Activated T-cell treated with anti-CD3 and anti-CD28 coated beads, Interleukin-2, amount 50 U/mL, for 1 hour (primary cell): ENCODE results near the gene SLC39A11.
"Not testable (repeated sequence)": the region's sequence is repeated elsewhere in the genome, so short reads cannot be mapped to it uniquely, and the experiment has no call there.

Experiments
- DNase-seq: peaks from one replicate; pipeline ENCODE4 v3.0.0-alpha.2; 2020

Gene SLC39A11

DNA sequence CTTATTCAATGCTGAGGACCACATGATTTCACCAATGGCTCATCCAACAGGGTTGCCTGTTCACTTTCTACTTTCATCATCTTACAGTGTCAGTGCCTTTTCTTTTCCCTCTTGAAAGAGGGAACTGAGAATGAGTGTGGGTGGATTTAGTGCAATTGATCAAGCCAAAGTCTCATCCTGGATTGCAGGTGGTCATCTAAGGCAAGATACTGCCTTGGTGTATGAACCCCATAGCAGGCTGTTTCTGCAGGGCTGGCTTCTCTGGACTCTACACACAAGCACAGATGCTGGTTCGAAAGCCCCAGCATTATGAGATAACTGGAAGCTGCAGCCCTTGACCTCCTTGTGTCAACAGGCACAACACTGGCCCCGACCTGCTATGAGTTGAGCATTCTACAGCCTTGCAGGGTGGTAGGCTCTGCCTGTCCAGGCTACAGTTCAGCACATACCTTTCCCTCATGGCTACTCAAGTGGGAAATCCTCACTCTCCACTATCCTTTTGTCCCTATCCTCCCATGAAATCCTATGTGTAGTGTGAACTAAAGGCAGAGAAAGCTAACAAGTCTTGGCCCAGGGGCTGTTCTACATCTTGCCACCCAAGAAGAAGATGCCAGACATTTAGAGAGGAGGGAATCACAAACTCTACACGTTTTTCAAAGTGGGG is 358.7 kb downstream of the SLC39A11 start:
- no peak for DNase-seq

DNA sequence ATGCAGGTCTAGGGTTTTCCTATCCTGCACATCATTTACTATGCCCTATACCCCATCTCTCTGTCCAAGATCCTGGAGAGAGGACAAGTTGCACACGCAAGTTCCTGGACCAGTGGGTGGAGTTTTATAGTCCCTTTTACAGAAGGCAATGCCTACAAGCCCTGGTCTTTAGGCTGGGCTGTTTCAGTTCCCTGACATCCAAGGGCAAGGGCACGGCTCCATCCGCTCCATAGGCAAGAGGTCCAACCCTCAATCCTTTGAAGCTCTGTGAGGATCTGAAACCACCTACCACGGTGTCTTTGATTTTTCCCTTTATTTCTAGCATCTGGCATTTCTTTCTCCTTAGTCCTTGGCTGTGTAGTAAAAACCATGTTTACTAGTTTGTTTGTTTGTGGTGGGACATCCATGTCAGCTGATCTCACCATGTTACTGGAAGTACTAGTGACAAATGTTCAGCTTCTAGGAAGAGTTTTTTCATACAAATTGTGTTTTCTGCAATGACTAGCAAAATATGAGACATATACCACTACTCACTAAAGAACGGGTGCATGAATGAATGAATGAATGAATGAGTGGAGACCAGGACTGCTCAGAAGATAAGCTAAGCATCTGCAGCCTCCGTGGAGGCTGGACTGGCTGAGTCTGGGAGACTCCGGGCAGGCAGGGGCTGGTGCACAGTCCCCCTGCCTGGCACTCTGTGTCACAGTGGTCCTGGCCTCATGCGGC is 359.4 kb downstream of the SLC39A11 start:
- DNase-seq = no peak

DNA sequence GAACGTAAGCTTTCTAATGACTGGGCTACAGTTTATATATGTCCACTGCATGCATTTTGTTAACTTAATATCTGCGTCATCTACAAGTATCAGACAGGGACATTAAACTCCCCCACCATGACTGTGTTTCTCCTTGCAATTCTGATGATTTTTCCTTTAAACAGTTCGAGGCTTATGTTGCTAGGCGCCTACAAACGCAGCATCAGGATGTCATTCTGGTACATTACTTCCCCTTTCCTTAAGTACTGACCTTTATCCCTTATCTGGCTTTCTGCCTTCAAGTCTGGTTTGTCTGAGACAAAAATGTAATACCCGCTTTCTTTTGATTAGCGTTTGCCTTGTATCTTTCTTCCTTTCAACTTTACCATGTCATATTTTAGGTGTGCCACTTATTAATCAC is 362.4 kb downstream of the SLC39A11 start:
- no peak for DNase-seq

DNA sequence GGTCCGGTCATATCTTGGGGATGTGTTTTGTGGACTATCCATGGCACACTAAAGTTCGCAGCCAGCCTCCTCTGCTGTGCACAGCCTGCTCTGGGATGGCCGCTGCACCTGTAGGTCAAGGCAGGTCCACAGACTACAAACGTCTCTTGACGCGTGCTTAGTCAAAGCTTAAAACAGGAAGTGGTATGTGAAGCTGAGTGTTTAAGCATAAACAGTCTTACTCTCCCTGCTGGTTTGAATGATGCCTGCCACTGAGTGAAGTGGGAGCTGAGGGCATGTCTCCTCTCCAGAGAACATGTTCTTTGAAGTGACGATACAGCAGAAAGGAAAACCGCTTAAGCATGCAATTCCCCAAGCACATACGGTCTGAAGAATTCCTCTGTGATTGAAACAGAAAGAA is 365.6 kb downstream of the SLC39A11 start:
- peak; percentile 38 for DNase-seq

DNA sequence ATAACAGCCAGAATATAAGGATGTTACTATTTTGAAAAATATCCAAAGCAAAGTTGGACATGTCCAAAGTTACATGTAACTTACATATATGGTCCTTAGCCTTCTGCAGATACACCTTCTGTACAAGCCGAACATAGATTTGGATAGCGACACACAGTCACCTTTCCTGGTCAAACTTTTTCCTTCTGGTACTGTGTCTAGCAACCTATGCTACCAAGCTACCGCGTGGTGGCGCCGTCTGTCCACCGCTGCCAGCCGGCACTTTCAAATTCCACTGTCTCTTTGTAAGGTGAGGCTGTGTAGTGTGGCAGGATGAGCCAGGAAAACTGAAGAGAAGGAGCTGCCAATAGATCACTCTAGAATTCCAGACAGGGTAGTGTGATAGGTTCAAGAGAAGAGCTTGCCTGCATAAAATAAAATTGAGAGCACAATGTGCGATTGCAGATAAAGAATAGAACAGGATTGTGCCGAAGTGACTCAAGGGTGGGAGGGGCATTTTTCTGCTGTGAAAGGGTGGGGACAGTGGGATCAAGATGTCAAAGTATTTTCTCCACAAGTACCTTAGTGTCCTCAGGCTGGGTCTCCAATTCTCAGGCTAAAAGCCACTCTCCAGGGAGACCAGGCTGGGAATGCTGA is 366.9 kb downstream of the SLC39A11 start:
- peak; percentile 48 for DNase-seq

DNA sequence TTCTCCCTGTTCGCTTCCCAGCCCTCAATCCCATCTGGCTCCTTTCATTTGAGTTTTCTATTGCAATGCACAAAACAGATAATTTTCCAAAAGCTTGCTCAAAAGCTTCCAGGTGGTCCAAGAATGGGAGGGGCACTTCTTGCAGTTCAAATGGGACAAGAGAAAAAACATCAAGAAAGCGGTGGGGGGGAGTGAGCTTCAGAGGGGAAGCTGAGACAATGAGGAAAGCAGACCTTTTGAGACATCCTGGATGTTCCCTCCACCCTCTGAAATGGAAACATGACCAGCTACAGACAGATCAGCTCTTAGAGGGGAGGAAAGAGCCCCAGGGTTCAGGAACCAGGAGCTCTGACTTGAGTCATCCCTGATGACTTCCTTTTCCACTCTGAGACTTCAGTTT is 368.2 kb downstream of the SLC39A11 start:
- no peak for DNase-seq

DNA sequence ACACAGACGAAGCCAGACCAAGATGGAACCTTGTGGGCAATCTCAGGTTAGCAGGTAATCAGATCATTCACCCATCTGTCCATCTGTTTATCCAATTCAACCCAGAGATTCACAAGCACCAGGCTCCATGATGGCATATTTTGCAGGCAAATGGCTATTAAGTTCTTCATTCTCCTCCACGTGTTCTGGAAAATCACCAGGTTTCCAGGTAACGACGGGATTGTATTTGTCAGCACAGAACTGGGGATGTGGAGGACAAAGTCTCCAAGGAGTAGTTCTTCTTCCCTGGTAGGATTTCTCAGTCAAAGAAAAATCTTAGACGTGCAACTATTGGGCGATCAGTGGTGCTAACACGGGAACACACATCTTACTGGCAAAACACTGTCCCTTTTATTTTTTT is 368.8 kb downstream of the SLC39A11 start:
- DNase-seq = no peak

DNA sequence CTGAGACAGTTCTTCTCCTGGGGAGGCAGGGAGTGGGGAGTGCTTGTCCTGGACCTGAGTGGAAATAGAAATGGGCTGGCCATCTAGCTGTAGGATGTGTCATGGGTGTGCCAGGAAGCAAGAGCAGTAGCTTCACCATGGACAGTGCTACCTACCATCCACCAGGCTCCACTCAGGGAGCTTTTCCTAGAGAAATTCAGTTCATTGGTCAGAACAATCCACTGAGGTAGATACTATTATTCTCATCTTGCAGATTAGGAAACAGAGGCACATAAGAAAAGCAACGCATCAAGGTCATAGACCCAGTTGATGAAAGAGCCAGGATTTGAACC is 372.0 kb downstream of the SLC39A11 start:
- no peak for DNase-seq

DNA sequence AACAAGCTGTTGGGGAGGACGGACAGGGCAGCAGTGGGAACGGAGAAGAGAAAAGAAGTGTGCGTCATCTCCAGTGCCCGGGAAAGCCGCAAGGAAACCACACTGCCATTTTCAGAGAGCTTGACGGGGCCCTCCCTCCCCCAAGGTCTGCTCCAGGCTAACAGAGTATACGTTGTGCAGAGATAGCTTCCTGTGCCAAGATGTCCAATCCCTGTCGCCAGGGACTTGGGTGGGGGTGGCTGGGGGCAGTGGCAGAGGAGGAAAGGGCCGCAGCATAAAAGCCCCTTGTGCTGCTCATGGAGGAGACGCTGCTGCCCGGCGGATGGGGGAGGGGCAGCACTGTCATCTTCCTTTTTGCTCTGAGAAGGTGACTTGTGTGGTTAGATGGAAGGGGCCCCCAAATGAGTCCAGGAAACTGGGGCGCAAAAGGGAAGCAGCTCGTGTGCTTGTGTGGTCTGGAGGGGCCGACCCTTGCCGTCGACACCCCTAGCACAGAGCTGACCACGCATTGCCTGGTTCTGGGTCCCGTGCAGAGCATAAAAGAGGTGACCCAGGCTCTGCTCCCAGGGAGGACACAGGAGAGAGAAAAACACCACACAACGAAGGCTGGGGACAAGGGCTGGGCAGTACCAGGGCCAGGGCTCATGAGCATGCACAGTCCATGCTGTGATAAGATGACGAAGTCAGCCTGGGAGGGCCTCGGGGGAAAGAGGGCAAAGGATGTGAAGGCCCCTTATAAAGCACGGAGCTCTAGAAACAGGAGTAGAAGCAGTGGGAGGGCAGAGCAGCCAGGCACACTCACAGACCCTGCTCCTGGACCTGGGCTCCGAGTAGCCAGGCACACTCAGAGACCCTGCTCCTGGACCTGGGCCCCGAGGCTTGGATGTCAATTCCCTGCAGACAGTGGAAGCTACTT is 372.7 kb downstream of the SLC39A11 start:
- peak; percentile 47 for DNase-seq

DNA sequence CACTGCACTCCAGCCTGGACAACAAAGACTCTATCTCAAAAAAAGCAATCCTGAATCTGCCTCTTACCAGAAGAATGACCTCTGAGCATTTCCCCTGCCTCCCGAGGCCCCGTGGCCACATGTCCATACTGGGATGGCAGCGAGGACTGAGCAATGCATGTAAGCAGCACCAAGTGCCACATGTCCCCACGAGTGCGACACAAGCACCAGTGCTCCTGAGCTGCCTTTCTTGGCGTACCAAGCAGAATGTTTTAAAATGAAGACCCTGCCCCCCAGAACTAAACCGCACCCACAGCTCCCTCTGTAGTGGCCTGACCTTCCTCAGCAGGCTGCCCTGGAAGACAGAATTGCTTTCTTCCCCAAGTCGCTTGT is 373.3 kb downstream of the SLC39A11 start:
- DNase-seq = no peak

DNA sequence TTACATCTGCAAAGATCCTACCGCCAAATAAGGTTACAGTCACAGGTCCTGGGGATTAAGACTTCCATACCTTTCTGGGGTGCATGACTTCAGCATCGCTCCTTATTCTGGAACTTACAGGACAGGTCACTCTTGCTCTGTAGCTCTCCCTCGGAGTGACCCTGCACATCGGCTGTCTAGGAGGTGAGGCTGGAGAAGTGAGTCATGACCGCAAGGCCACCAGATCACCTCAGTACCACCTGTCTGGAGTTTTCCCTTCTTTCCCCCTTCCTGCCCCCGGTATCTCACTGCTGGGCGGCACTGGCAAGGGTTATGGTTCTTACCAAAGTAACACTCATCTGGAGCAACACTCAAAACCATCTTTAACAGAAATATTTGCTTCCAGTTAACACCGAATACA is 374.8 kb downstream of the SLC39A11 start:
- DNase-seq = no peak

DNA sequence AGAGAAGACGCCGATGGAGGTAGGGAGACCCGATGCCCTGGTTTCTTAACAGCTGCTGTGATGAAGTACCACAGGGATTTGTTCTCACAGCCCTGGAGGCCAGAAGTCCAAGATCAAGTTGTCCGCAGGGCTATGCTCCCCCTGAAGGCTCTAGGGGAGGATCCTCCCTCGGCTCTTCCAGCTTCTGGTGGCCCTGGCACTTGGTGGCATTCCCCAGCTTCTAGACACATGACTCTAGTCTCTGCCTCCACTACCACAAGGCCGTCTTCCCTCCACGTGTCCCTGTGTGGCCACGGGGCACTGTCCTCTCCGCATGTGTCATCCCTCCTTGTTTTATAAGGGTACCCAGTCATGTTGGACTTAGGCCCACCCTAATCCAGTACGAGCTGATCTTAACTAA is 375.2 kb downstream of the SLC39A11 start:
- no peak for DNase-seq

DNA sequence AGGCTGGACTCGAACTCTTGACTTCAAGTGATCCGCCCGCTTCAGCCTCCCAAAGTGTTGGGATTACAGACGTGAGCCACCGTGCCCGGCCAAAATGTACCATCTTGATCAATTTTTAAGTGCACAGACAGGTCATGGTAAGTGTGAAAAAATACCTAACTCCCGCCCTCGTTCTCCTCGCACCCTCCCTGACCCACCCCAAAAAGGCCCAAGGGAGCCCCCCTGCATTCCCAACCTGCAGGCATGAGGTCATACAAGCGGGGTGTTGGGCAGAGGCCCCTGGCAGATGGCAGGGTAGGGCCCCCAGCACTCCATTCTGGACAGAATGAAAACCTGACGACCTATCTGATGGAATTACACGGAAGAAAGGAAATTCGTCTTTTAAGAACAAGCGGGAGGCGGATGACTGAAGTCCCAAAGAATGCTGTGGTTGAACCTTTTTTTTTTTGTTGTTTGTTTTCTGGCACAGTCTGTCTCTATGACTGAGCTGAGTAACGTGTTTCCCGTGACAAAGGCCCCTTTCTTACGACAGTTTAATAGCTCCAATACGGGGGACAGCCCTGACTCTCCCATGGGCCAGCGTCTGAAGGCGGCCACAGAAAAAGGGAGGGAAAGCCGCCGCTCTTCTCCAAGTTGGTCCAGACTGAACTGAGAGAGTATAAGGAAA is 376.4 kb downstream of the SLC39A11 start:
- DNase-seq = no peak

DNA sequence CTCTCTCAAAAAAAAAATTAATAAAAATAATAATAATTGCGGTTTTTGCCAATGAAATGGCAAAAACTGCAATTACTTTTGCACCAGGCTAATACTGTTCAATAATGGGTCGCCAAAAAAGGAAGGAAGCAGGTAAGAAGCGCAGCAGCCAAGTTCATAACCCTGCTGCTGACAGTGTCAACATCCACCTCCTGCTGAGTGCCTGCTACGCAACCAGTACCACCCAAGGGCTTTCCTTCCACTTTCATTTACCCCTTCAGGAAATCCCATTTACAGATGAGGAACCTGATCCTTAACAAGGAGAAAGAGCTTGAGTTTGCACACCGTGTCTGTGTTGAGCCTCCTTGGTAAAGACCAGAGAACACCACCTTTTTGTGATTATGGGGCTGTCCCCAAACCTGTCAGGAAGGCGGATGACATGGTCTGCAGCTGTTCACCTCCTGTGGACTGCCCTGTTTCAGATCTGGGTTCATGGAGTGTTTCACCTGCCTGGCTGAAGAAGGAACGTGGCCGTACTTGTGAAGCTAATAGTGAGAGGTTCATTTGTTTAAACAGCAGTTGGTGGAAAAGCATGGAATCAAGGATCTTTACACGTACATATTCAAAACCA is 378.0 kb downstream of the SLC39A11 start:
- no peak for DNase-seq

DNA sequence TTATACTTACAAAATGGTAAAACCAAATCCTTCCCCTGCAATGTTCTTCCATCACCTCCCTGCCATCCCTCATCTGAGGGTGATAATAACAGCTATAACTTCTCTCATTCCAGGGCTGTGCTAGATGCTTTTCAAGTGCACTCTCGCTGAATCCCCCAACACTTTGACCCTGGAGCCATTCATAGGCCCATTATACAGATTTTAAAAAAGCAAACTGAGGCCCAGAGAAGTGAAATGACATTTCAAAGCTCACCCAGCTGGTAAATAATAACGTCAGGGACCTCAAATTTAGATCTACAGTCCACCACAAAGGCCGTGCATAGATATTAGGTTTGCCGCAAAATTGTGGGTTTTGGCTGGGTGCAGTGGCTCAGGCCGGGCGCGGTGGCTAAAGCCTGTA is 378.8 kb downstream of the SLC39A11 start:
- DNase-seq = no peak

DNA sequence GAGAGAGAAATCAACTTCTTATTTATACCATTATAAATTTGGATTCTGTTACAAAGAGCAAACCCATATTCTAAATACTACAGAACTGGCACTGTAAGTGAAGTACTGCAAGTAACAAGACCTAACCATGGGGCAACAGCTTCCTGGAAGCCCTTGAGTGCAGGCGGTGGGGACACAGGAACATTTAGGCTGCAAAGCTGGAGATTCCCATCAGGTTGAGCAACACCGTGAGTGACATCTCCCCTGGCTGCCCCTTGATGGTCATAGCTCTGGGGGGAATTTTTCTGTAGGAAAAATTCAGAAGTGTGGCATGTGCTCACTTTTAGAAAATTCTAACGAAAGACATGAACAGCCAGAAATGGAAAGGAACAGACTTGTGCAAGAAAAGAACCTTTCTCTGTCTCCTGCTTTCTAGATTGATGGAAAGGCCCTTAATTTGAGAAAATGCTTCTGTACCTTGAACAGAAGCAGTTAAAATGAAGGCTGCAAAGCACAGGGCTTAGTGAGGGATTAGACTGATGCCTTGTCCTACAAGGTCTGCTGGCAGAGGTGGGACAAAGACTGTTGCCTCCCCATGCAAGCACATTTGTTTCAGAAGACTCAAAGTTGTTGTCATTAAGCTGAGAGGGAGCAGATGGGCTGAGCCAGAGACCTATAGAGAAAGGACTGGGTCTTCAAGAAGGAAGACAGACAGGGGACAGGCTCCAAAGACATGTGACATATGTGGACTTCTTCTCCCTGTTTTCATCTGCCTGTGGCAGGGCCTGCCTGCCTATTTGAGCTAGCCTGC is 380.8 kb downstream of the SLC39A11 start:
- DNase-seq = no peak

DNA sequence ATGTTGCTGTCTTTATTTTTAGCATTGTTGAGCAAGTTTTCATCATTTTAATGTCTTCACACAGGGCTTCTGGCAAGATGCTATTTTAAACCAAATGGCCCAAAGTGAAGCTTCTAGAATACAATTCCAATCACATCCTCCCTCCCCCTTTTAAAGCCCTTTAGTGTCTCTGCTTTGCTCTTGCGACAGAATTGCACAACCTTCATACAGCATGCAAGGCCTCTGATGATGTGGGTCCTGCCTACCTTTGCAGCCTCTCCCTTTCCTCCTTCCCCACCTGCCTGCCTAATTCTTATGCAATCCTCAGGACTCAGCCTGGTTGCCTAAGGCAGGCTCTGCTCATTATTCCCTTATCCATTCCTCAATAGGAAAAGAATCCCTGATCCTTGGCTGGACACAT is 381.7 kb downstream of the SLC39A11 start:
- DNase-seq = no peak

DNA sequence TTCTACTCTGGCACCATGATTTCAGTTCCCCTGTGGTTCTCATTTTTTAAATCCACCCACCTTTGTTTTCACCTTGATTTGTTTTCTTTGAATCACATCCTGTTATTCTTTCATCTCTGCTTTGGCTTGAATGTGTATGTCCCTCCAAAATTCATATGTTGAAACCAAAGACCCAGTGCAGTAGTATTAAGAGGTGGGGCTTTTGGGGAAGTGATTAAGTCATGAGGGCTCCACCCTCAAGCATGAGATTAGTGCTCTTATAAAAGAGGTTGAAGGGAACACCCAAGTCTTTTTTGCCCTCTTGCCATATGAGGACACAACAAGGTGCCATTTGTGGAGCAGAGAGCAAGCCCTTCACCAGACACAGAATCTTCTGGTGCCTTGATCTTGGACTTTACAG is 382.3 kb downstream of the SLC39A11 start:
- no peak for DNase-seq

DNA sequence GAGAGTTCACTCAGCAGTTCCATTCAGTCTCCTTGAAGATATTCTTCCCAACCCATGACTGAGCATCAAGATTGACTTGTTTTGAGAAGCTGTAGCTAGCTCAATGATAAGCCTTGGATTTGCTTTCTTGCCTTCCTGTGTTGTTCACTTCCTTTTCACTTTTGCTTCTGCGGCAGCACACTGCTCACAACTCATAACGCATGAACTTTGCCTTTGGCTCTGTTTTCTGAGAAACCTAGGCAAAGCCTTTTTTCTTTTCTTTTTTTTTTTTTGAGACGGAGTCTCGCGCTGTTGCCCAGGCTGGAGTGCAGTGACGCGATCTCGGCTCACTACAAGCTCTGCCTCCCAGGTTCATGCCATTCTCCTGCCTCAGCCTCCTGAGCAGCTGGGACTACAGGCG is 383.8 kb downstream of the SLC39A11 start:
- not testable (repeated sequence) for DNase-seq

DNA sequence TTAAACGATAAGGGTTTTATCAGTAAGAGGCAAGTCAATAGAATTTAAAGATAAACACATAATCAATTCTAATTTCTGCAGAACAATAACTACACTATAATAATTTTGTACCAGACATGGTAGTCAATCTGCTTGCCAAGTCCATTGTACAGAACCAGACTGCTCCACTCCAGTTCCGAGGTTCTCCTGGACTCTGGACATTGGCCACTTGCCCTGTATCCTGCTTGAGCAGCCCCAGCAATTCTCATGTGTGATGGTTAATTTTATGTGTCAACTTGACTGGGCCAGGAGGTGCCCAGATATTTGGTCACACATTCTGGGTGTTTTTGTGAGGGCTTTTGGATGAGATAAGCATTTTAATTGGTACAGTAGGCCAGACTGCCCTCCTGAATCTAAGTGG is 384.6 kb downstream of the SLC39A11 start:
- DNase-seq = no peak

DNA sequence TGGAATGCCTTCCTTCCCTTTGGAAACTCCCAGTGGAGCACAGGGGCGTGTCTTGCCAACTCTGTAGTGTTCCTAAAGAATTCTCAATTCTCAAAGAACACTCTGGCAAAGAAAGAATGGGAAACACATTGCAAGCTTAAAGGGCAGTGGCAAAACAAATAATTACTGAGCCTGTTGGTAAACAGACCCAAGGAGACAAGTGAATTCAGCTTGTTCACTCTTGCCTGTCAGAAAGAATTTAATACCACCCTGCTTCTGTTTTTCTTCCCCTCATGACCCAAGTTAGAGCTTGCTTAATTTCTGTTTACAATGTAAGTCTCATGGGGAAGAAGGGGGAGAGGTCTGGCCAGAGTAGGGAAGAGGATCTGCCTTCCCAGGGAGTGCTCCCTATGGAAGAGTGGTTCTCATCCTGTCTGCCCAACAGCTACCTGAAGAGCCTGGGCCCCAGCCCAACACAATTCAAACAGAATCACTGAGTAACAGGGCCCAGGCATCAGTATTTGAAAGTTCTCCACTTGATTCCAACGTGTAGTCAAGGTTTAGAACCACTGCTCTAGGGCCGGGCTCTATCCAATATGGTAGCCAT is 386.0 kb downstream of the SLC39A11 start:
- DNase-seq = no peak
